ENCODE results near the gene RPS25.

DNA sequence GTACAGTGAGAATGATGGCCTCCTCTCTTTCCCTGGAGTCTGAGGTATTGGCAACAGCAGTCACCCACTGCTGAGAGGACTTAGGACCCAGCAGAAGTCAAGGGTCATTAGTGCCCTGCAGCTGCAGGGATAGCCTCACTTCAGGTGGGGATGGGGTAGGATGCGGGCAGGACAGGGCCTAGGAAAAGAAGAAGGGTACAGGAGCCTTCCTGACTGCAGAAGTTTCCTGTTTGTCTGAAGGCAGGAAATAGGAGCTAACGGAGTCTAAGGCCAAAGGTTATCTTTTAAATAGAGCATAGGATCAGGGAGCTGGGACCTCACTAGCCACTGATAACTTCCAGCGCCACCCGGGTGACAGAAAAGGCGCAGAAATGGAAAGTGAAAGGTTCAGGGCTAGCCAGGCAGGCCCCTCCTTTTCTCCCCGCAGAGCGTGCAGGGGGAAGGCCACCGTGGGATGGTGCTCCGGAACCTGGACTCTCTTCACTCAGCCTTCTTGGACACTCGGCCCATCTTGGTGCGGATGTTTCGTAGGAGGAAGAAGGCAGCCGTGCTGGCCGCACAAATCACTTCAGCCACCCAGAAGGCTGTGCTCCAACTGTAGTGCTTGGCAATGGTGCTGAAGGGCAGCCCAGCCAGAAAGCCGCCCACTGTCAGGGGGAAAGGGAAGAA, 6.4 kb upstream of the RPS25 start:
- TF ChIP-seq, protein P1, sequence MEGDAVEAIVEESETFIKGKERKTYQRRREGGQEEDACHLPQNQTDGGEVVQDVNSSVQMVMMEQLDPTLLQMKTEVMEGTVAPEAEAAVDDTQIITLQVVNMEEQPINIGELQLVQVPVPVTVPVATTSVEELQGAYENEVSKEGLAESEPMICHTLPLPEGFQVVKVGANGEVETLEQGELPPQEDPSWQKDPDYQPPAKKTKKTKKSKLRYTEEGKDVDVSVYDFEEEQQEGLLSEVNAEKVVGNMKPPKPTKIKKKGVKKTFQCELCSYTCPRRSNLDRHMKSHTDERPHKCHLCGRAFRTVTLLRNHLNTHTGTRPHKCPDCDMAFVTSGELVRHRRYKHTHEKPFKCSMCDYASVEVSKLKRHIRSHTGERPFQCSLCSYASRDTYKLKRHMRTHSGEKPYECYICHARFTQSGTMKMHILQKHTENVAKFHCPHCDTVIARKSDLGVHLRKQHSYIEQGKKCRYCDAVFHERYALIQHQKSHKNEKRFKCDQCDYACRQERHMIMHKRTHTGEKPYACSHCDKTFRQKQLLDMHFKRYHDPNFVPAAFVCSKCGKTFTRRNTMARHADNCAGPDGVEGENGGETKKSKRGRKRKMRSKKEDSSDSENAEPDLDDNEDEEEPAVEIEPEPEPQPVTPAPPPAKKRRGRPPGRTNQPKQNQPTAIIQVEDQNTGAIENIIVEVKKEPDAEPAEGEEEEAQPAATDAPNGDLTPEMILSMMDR (IDR thresholded peaks at IDR 0.05), result no peak
- TF ChIP-seq POLR2A (IDR thresholded peaks at IDR 0.05), result no peak

Measured in esophagus squamous epithelium (tissue), 4 donors.